GM21381 (cell line): ENCODE data around the gene CDK14.
"Not testable (repeated sequence)": the region's sequence is repeated elsewhere in the genome, so short reads cannot be mapped to it uniquely, and the experiment has no call there.

Experiments
- ATAC-seq: cut with Tn5 transposase; IDR thresholded peaks from one replicate; pipeline ENCODE4 v1.9.1; 2021; ENCODE audit warnings: mild to moderate bottlenecking, moderate library complexity; ENCODE audit not compliant: unreplicated experiment

Gene CDK14

DNA sequence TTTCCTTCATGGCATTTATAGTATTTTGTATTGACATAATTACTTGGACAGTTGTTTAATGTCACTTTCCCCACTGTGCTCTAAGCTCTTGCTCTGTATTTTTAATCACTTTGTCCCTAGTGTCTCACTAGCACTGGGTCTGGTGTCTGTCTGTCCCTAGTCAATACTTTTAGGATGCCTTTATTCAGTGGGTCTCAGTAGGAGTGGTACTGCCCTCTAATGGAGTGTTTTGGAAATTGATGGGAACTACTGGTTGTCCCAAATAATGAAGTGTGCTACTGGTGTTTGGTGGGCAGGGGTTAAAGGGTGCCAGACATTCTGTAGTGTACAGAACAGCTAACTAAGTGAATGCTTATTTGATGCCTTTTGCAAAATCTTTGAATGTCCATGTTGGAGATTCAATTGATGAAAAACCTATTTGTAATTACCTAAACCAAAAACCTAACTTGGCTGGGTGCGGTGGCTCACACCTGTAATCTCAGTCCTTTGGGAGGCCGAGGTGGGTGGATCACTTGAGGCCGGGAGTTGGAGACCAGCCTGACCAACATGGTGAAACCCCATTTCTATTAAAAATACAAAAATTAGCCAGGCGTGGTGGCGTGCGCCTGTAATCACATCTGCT is 33.3 kb downstream of the CDK14 start:
- peak; percentile 80 for ATAC-seq

DNA sequence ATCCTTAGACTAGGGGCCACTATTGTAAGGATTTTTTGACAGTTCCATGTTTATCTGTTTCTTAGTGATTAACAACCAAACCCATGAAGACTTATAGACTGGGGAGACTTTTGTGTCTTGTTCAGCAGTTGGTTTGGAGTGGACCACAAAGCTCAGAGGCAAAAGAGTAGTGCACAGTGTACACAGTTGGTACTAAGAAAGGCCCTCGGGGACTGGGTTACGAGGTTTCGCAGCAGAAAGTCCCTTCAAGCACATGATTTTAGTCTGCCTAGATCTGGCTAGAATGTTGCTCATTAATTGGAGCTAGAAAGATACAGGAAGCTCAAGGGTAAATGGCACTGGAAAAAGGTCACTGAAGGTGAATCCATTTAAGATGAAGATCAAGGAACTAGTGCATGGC is 35.4 kb downstream of the CDK14 start:
- ATAC-seq: no peak

DNA sequence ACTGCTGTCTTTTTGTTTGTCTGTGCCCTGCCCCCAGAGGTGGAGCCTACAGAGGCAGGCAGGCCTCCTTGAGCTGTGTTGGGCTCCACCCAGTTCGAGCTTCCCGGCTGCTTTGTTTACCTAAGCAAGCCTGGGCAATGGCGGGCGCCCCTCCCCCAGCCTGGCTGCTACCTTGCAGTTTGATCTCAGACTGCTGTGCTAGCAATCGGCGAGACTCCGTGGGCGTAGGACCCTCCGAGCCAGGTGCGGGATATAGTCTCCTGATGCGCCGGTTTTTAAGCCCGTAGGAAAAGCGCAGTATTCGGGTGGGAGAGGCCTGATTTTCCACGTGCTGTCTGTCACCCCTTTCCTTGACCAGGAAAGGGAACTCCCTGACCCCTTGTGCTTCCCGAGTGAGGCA is 43.6 kb downstream of the CDK14 start:
- ATAC-seq: not testable (repeated sequence)

DNA sequence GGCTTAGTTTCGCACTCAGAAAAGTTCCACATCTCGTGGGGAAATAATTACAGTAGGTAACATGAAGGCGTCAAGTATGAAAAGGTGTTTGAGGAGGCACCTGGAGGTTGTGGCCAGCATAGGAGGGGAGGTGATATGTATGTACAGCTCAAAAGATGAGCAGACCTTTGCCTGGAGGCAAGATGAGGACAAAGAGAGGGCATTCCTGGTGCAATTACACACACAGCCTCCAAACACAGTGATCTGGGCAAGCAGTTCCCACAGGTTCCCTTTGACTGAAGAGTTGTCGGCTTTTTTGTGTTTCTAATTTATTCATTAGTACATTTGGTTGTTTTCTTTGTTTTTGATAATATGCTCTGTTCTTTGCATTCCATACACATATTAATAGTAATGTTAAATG is 46.9 kb downstream of the CDK14 start:
- ATAC-seq: no peak

DNA sequence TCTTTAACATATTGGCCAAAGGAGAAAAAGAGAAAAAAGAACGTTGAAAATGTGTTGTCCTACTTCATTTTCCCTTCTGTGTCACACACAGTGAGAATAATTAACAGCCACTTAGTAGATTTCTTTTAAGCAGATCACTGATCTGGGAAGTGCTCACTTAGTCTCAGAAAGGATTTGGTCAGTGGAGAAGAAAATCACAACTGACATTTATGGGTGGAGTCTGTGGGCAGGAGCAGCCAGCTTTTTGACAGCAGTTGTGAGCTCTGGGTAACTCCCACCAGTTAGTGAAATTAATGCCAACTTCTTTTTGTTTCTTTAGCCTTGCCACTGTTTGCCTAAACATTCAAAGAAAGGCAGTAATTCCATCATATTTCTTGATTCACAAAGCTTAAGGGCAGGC is 49.7 kb downstream of the CDK14 start:
- peak; percentile 57 for ATAC-seq

DNA sequence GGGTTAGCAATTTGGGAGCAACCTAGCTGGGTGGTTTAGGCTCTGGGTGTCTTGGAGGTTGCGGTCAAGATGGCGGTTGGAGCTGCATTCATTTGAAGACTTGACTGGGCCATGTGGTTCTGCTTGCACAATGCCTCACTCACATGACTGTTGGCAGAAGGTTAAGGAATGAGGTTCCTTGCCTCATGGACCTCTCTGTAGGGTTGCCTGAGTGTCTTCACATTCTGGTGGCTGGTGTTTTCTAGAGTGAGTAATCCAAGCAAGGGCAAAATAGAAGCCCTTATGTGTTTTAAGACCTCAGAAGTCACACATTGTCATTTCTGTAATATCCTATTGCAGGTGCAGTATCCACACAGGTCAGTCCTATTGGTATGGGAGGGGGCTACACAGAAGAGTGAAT is 52.0 kb downstream of the CDK14 start:
- ATAC-seq: no peak

DNA sequence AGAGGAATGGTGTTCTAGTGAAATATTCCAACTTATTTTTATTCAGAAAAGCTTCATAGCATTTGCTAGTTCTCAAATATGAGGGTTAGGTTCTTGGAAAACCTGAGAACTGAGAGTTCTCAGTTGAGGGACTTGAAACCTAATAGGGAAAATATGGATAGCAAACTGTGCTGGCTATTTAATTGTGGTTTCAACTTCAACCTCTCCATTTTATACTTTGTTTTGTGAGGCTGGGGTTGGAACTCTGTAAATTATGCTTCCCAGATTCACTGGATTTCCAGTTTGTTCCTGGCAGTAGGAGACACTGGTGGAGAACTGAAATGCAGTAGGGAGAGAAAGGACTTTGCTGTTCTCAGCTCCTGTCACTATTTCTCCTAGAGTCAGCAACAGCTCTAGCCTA is 52.7 kb downstream of the CDK14 start:
- ATAC-seq: no peak

DNA sequence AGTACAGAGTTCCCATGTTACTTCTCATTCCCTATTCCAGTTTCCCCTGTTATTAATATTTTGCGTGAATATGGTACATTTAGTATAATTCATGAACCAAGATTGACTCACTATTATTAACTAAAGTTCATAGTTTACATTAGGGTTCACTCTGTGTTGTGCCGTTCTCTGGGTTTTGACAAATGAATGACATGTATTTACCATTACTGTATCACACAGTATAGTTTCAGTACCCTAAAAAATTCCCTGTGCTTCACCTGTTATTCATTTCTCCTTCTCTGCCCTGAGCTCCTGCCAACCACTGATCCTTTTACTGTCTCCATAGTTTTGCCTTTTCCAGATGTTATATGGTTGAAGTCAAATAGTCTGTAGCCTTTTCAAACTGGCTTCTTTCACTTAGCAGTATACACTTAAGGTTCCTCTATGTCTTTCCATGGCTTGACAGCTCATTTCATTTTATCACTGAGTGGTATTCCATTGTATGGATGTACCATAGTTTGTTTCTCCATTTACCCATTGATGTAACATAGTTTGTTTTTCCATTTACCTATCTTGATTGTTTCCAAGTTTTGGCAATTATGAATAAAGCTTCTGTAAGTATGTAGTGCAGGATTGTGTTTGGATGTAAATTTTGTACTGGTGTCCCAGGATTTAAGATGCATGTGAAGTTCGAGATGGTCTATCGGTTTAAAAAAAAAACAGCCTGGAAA is 58.8 kb downstream of the CDK14 start:
- ATAC-seq: peak; percentile 45

DNA sequence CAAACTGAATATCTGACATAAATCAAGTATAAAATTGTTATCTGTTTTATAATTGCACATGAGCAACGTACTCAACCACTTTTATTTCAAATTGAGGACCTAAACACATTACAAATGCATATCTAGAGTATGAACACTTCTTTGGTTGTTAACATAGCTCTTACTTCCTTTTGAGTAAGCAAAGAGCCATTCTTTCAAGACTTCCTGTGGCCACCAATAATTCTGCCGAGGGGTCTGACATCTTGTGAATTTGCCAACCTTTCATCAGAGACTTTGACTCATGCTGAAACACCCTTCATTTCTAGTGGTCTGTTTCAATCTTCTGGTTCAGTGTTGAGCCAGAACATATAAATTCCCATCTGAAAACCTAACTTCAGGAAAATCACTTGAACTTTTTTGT is 59.4 kb downstream of the CDK14 start:
- ATAC-seq: no peak

DNA sequence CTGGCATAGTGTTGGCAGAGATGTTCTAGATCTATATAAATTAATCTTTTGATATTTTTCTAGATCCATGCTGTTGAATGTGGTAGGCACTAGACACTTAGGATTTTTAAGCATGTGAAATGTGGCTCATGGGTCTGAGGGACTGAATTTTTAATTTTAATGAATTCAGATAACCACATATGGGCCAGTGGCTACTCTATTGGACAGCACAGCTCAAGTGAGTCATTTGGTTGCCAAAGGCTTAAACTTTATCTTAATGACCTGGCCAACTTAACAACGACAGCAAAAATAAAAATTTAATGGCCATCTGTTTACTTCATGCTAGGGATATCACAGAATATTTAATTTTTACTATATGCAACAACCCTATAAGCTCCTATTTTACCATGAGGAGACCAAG is 61.4 kb downstream of the CDK14 start:
- no peak for ATAC-seq

DNA sequence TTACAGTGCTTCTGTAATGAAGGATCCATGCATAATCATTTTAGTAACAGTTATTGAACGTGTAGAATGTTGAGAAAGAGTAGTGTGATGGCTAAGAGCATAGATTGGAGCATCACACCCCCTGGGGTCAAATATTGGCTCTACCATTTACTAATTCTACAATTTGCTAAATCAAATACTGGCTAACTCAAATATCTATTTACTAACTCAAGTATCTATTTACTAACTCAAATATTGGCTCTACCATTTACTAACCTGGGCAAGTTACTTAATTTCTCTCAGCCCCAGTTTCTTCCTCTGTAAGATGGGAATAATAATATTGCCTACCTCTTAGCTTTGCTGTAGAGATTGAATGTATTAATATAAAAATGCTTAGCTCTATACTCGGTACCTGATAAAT is 64.0 kb downstream of the CDK14 start:
- ATAC-seq: no peak

DNA sequence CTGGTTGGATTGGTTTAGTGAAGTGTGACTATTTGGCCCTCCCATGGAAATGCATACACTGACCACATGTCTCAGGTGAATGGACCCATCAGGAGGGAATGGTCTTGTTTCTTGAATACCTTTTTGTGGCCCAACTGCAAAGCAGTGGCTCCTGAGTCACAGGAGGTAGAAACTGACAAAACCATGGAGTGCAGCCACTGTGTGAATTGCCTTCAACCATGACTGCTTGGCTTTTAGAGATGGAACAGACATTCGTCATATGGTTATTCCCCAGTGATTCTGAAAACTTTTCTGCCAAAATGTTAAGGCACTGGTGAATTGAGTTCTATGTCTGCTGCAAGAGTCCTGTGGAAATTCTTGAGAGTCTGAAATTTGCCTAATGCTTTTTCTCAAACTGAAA is 64.7 kb downstream of the CDK14 start:
- no peak for ATAC-seq

DNA sequence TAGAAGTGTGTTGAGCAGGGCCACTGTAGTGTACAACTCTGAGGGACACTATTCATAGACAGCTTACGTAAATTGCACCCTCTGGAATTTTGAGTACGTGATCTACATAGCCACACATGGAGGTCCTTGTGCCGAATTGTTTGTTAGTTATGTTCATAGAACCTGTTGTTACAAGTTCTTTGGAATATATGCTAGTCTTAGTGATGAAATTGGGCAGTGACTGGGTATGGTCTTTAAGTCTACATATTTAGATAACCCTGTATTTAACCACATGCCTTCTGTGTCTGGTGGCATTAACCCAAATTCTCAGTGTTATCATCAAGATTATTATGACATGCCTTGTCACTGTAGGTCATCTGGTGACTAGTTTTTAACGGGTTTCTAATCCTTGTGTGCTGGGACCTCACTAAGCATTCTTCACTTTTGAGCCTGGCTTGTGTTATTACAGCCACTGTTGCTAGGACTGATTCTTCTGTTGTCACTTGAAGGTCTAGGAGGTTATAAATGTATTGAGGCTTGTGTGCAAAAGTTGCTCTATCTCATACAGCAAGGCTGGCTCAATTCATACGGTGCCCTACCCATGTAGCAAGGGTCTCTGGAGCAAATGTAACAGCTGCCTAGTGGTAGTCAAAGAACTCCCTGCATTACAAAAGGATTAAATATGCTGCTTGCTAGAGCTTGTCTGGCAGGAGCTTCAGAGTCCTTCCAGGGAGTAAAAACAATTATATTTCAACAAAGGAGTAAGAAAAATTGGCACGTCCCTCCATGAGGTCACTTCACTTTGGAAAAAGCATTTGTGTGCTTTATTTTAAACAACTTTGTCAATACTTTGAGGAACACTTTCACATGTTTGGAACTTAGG is 65.4 kb downstream of the CDK14 start:
- ATAC-seq: no peak

DNA sequence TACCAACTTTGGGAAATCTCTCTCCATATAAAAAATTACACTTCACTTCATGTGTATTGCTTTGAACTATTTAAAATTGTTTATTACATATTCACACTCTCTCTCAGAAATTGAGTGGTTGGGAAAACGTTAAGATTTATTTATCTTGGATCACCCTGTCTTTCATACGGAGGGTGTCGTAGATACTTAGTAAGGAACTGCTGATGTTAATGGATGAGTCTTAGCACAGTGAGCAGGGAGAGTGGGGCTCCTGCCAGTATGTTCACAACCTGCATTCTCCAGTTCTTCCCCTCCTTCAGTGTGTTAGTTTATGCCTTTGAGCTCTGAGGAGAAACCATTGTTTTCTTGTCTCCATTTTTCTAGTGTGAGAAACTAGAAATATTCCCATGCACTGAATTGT is 67.1 kb downstream of the CDK14 start:
- no peak for ATAC-seq

DNA sequence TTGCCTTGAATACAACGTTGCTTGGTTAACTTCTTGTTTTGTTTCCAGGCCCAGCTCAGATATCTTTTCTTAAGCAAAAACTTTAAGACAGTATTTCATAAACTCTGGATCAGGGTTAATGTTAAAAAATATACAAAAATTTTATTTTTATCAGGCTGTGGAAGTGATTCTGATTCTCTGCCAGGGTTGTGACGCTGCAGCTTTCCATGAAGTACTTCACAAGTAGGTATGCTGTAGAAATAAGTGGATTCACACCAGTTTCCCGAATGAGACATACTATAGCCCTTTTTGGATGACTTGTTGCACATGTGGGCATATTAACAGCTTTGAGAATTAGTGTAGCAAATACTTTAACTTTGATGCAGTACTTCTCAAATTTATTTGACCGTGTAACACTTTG is 70.1 kb downstream of the CDK14 start:
- ATAC-seq: no peak

DNA sequence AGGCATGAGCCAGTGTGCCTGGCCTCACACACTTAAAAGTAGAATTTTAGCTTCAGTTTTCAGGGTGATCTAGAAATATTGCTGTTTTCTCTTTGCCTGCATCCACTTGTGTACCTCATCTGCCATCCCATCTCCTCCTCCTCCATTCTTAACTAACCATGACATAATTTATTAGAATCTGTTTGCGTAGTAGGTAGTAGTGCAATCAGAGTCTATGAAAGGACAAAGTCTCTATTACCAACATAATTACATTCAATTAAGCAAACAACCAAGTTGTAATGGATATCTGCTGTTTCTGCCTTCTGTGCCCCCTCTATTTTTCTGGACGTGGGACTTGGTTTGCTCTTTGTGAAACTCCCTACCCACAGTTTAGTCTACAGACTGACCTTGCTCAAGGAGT is 72.9 kb downstream of the CDK14 start:
- ATAC-seq: no peak

DNA sequence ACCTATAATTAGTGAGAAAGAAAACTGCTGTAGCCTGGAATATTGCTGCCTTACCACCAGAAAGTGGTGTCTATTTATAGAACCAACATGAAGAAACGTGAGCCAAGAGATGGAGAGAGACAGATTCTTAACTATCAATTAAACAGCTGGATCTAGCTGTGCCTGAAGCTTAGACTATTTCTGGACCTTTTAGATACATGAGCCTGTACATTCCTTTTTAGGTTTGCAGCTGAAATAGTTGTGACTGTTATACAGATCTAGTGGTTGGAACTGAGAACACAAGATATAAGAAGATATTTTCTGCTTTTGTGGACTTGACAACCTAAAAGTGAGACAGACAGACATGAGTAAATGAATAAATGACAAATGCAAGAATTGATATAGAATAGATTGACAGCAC is 73.4 kb downstream of the CDK14 start:
- ATAC-seq: no peak

DNA sequence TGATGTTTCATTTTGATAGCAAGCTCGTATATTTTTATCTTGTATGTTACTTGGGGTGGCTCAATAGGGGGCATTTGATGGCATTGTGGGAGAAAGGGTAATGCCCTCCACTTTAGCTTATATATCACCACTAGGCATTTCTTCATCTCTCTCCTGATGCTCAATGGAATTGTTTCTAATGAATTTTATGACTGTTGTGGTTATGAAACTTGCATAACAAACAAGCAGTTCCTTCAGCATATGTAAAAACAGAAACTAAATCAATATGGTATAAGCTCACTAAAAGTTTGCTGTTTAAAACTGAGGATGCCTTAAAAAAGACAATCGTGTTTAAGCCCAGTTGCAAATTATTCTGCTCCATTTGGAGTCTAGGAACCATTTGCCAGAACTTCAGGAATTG is 75.5 kb downstream of the CDK14 start:
- ATAC-seq: no peak

DNA sequence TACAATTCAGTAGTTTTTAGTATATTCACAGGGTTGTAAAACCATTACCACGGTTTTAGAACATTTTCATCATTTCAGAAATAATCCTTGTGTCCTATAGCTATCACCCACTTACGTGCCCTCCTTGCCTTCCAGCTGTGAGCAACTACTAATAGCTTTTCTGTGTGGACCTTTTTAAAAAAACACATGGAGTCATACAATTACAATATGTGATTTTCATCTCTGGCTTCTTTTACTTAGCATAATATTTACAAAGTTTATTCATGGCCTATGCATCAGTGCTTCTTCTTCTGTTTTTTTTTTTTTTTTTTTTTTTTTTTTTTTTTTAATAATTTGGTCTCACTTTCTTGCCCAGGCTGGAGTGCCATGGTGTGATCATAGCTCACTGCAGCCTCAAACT is 76.1 kb downstream of the CDK14 start:
- ATAC-seq: no peak

DNA sequence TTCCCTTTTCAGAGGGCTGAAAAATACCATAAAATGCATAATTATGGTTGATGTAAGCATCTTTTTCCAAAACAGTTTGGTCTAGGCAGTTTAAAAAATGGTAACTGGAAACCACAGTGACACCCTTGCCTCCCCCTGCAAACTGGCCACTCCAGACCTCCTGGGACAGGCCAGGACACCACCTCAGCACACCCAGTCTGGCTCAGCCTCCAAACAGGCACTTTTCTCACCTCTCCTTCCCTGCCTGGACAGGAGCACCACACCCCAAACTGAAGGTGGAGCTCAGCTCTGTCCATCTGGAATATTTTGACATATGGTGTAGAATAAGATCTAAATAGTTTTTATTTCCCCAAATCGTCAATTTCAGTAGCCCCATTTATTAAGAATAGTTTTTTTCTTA is 78.5 kb downstream of the CDK14 start:
- no peak for ATAC-seq

DNA sequence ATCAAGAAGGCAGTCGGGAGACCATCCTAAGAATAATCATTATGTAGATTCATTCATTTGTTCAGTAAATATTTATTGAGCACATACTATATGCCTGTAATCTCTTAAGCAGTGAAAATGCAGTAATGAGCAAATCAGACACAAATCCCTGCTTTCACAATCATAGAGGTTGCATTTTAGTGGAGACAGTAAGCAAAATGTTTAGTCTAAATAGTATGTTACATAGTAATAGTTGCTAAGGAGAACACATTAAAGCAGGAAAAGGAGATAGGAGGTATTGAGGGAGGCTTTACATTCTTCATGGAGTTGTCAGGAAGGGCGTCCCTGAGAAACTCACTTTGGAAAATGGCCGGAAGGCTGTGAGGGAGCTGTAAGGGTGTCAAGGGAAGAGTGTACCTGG is 79.9 kb downstream of the CDK14 start:
- ATAC-seq: no peak
